Loucy (cell line): ENCODE measurements around the gene FAM241B.

Source experiments
- CTCF ChIP-seq: fragments of 200-600 bp; sonication (generic); conservative IDR thresholded peaks from 2 replicates; pipeline ENCODE4 v1.5.1; 2014; ENCODE audit warnings: mild to moderate bottlenecking, antibody characterized with exemption, low read length
- EZH2phosphoT487 ChIP-seq: fragments of 200-600 bp; IDR thresholded peaks from 2 replicates; pipeline ENCODE4 v1.6.1; 2018; ENCODE audit warnings: antibody characterized with exemption, mild to moderate bottlenecking, moderate library complexity, borderline replicate concordance

- TF ChIP-seq CTCF (no peak; the same call in 1 of the 2 replicates), EZH2phosphoT487 (no peak)
Observed at GRCh38 chr10:69588358-69588757, 41.7 kb upstream of the FAM241B start.
